ENCODE measurements around the gene DEGS1.

Gene DEGS1

GRCh38 chr1:224149709-224150108 lies 33.3 kb upstream of the DEGS1 start:
- no peak overlapping the region for H3K56ac ChIP-seq (ENCODE audit: low read length)

GRCh38 chr1:224151117-224151516 lies 31.9 kb upstream of the DEGS1 start:
- Histone ChIP-seq H4K5ac (ENCODE audit: low read length) (no peak overlapping the region), H3K9ac (ENCODE audit: low read length) (no peak overlapping the region), H3K4ac (ENCODE audit: low read depth, low read length) (no peak overlapping the region), H3K56ac (ENCODE audit: low read length) (no peak overlapping the region), H2BK5ac (ENCODE audit: low read length) (no peak overlapping the region), H4K8ac (ENCODE audit: low read depth, low read length) (no peak overlapping the region), H3K4me3 (ENCODE audit: low read length) (no peak overlapping the region), H3K36me3 (ENCODE audit: control insufficient read depth, insufficient read depth, low read length) (no peaks in the 10 kb centered on the region), H3K18ac (ENCODE audit: low read length) (no peak overlapping the region), H2AK5ac (ENCODE audit: low read length) (no peak overlapping the region), H2BK15ac (replicated peaks; ENCODE audit: low read depth) (no peak overlapping the region), H3K79me2 (ENCODE audit: control insufficient read depth, insufficient read depth, low read length) (no peaks in the 10 kb centered on the region), H3K4me2 (ENCODE audit: low read length) (no peak overlapping the region), H2BK120ac (ENCODE audit: low read depth, low read length) (no peak overlapping the region), H3K27ac (ENCODE audit: low read depth, low read length) (no peak overlapping the region), H3K79me1 (ENCODE audit: low read length) (no peaks in the 10 kb centered on the region), H3K23ac (ENCODE audit: low read length) (no peak overlapping the region), H3K4me1 (ENCODE audit: control insufficient read depth, low read depth, low read length) (no peaks in the 10 kb centered on the region), H3K27me3 (ENCODE audit: insufficient read depth, low read length, poor library complexity) (no peaks in the 10 kb centered on the region)
- WGBS (ENCODE audit: extremely low coverage, insufficient coverage, low lambda C conversion rate), result no CpG with 5 or more reads among the region's 3 CpGs
- no peak for DNase-seq

More at GRCh38 chr1:224149709-224150108, 33.3 kb upstream of the DEGS1 start:
- no peak overlapping the region for H2BK120ac ChIP-seq (ENCODE audit: low read depth, low read length)
- no peaks in the 10 kb centered on the region for H3K4me1 ChIP-seq (ENCODE audit: control insufficient read depth, low read depth, low read length)
- no peaks in the 10 kb centered on the region for H3K27me3 ChIP-seq (ENCODE audit: insufficient read depth, low read length, poor library complexity)
- no peak overlapping the region for H4K8ac ChIP-seq (ENCODE audit: low read depth, low read length)
- H2AK5ac ChIP-seq (ENCODE audit: low read length), result no peak overlapping the region
- no peaks in the 10 kb centered on the region for H3K79me2 ChIP-seq (ENCODE audit: control insufficient read depth, insufficient read depth, low read length)
- H2BK5ac ChIP-seq (ENCODE audit: low read length), result no peak overlapping the region
- H2BK15ac ChIP-seq (replicated peaks; ENCODE audit: low read depth), result no peak overlapping the region
- H3K18ac ChIP-seq (ENCODE audit: low read length), result no peak overlapping the region
- no peak overlapping the region for H3K4ac ChIP-seq (ENCODE audit: low read depth, low read length)
- no peaks in the 10 kb centered on the region for H3K79me1 ChIP-seq (ENCODE audit: low read length)
- no peak overlapping the region for H4K5ac ChIP-seq (ENCODE audit: low read length)
- no peak overlapping the region for H3K4me2 ChIP-seq (ENCODE audit: low read length)
- H3K23ac ChIP-seq (ENCODE audit: low read length), result no peak overlapping the region
- no peak overlapping the region for H3K9ac ChIP-seq (ENCODE audit: low read length)
- WGBS (ENCODE audit: extremely low coverage, insufficient coverage, low lambda C conversion rate), result no CpG with 5 or more reads among the region's 1 CpG
- H3K4me3 ChIP-seq (ENCODE audit: low read length), result no peak overlapping the region
- no peak overlapping the region for H3K27ac ChIP-seq (ENCODE audit: low read depth, low read length)
- no peaks in the 10 kb centered on the region for H3K36me3 ChIP-seq (ENCODE audit: control insufficient read depth, insufficient read depth, low read length)
- DNase-seq, result peak; percentile 27

- H3K27ac ChIP-seq (ENCODE audit: low read depth, low read length), result no peak overlapping the region
- peaks cover 4% of the 10 kb centered on the region for H3K36me3 ChIP-seq (ENCODE audit: control insufficient read depth, insufficient read depth, low read length)
- H3K79me2 ChIP-seq (ENCODE audit: control insufficient read depth, insufficient read depth, low read length), result no peaks in the 10 kb centered on the region
- no peak overlapping the region for H4K8ac ChIP-seq (ENCODE audit: low read depth, low read length)
- H3K18ac ChIP-seq (ENCODE audit: low read length), result no peak overlapping the region
- H3K4me1 ChIP-seq (ENCODE audit: control insufficient read depth, low read depth, low read length), result no peaks in the 10 kb centered on the region
- H2BK120ac ChIP-seq (ENCODE audit: low read depth, low read length), result no peak overlapping the region
- peaks cover 1% of the 10 kb centered on the region for H3K79me1 ChIP-seq (ENCODE audit: low read length)
- H3K4ac ChIP-seq (ENCODE audit: low read depth, low read length), result no peak overlapping the region
- no peak overlapping the region for H3K56ac ChIP-seq (ENCODE audit: low read length)
- no peak overlapping the region for H2BK5ac ChIP-seq (ENCODE audit: low read length)
- WGBS (ENCODE audit: extremely low coverage, insufficient coverage, low lambda C conversion rate), result no CpG with 5 or more reads among the region's 11 CpGs
- H3K9ac ChIP-seq (ENCODE audit: low read length), result no peak overlapping the region
- H3K23ac ChIP-seq (ENCODE audit: low read length), result no peak overlapping the region
- no peak overlapping the region for H2AK5ac ChIP-seq (ENCODE audit: low read length)
- H3K4me2 ChIP-seq (ENCODE audit: low read length), result no peak overlapping the region
- no peak overlapping the region for H4K5ac ChIP-seq (ENCODE audit: low read length)
- no peak overlapping the region for H3K4me3 ChIP-seq (ENCODE audit: low read length)
- no peaks in the 10 kb centered on the region for H3K27me3 ChIP-seq (ENCODE audit: insufficient read depth, low read length, poor library complexity)
- peak; percentile 18 for DNase-seq
- no peak overlapping the region for H2BK15ac ChIP-seq (replicated peaks; ENCODE audit: low read depth)
Observed at GRCh38 chr1:224157316-224157715, 25.7 kb upstream of the DEGS1 start.

GRCh38 chr1:224159541-224159940 lies 23.5 kb upstream of the DEGS1 start:
- Histone ChIP-seq H2BK120ac (ENCODE audit: low read depth, low read length) (no peak overlapping the region), H3K36me3 (ENCODE audit: control insufficient read depth, insufficient read depth, low read length) (peaks cover 4% of the 10 kb centered on the region), H3K27me3 (ENCODE audit: insufficient read depth, low read length, poor library complexity) (no peaks in the 10 kb centered on the region), H4K8ac (ENCODE audit: low read depth, low read length) (no peak overlapping the region), H2BK15ac (replicated peaks; ENCODE audit: low read depth) (no peak overlapping the region), H3K18ac (ENCODE audit: low read length) (no peak overlapping the region), H3K23ac (ENCODE audit: low read length) (no peak overlapping the region), H3K4me3 (ENCODE audit: low read length) (no peak overlapping the region), H3K4me2 (ENCODE audit: low read length) (no peak overlapping the region), H2BK5ac (ENCODE audit: low read length) (no peak overlapping the region), H4K5ac (ENCODE audit: low read length) (no peak overlapping the region), H3K9ac (ENCODE audit: low read length) (no peak overlapping the region), H3K56ac (ENCODE audit: low read length) (no peak overlapping the region), H3K79me1 (ENCODE audit: low read length) (peaks cover 1% of the 10 kb centered on the region), H3K4me1 (ENCODE audit: control insufficient read depth, low read depth, low read length) (no peaks in the 10 kb centered on the region), H3K27ac (ENCODE audit: low read depth, low read length) (no peak overlapping the region), H2AK5ac (ENCODE audit: low read length) (no peak overlapping the region), H3K4ac (ENCODE audit: low read depth, low read length) (no peak overlapping the region), H3K79me2 (ENCODE audit: control insufficient read depth, insufficient read depth, low read length) (no peaks in the 10 kb centered on the region)
- DNase-seq, result no peak
- no CpG with 5 or more reads among the region's 6 CpGs for WGBS (ENCODE audit: extremely low coverage, insufficient coverage, low lambda C conversion rate)

- H3K4me1 ChIP-seq (ENCODE audit: control insufficient read depth, low read depth, low read length), result no peaks in the 10 kb centered on the region
- no peak overlapping the region for H3K4me2 ChIP-seq (ENCODE audit: low read length)
- no peak overlapping the region for H4K8ac ChIP-seq (ENCODE audit: low read depth, low read length)
- WGBS (ENCODE audit: extremely low coverage, insufficient coverage, low lambda C conversion rate), result no CpG with 5 or more reads among the region's 9 CpGs
- no peak overlapping the region for H3K9ac ChIP-seq (ENCODE audit: low read length)
- no peak overlapping the region for H2BK120ac ChIP-seq (ENCODE audit: low read depth, low read length)
- DNase-seq, result no peak
- H3K79me1 ChIP-seq (ENCODE audit: low read length), result peaks cover 1% of the 10 kb centered on the region
- H3K4ac ChIP-seq (ENCODE audit: low read depth, low read length), result no peak overlapping the region
- H3K56ac ChIP-seq (ENCODE audit: low read length), result no peak overlapping the region
- H2BK15ac ChIP-seq (replicated peaks; ENCODE audit: low read depth), result no peak overlapping the region
- H4K5ac ChIP-seq (ENCODE audit: low read length), result no peak overlapping the region
- H3K4me3 ChIP-seq (ENCODE audit: low read length), result no peak overlapping the region
- H2BK5ac ChIP-seq (ENCODE audit: low read length), result no peak overlapping the region
- H3K23ac ChIP-seq (ENCODE audit: low read length), result no peak overlapping the region
- no peaks in the 10 kb centered on the region for H3K27me3 ChIP-seq (ENCODE audit: insufficient read depth, low read length, poor library complexity)
- no peaks in the 10 kb centered on the region for H3K79me2 ChIP-seq (ENCODE audit: control insufficient read depth, insufficient read depth, low read length)
- no peak overlapping the region for H2AK5ac ChIP-seq (ENCODE audit: low read length)
- no peak overlapping the region for H3K27ac ChIP-seq (ENCODE audit: low read depth, low read length)
- H3K36me3 ChIP-seq (ENCODE audit: control insufficient read depth, insufficient read depth, low read length), result peaks cover 4% of the 10 kb centered on the region
- no peak overlapping the region for H3K18ac ChIP-seq (ENCODE audit: low read length)
Observed at GRCh38 chr1:224160171-224160682, 22.8 kb upstream of the DEGS1 start.

GRCh38 chr1:224162768-224163167 lies 20.3 kb upstream of the DEGS1 start:
- Histone ChIP-seq H2BK5ac (ENCODE audit: low read length) (no peak overlapping the region), H3K18ac (ENCODE audit: low read length) (no peak overlapping the region), H4K8ac (ENCODE audit: low read depth, low read length) (no peak overlapping the region), H3K79me2 (ENCODE audit: control insufficient read depth, insufficient read depth, low read length) (no peaks in the 10 kb centered on the region), H3K4me1 (ENCODE audit: control insufficient read depth, low read depth, low read length) (no peaks in the 10 kb centered on the region), H3K56ac (ENCODE audit: low read length) (no peak overlapping the region), H2BK15ac (replicated peaks; ENCODE audit: low read depth) (no peak overlapping the region), H3K23ac (ENCODE audit: low read length) (no peak overlapping the region), H3K36me3 (ENCODE audit: control insufficient read depth, insufficient read depth, low read length) (no peaks in the 10 kb centered on the region), H3K4ac (ENCODE audit: low read depth, low read length) (no peak overlapping the region), H2BK120ac (ENCODE audit: low read depth, low read length) (no peak overlapping the region), H3K27ac (ENCODE audit: low read depth, low read length) (no peak overlapping the region), H3K4me2 (ENCODE audit: low read length) (no peak overlapping the region), H3K9ac (ENCODE audit: low read length) (no peak overlapping the region), H3K4me3 (ENCODE audit: low read length) (no peak overlapping the region), H4K5ac (ENCODE audit: low read length) (no peak overlapping the region), H3K79me1 (ENCODE audit: low read length) (no peaks in the 10 kb centered on the region), H3K27me3 (ENCODE audit: insufficient read depth, low read length, poor library complexity) (no peaks in the 10 kb centered on the region), H2AK5ac (ENCODE audit: low read length) (no peak overlapping the region)
- no peak for DNase-seq
- WGBS (ENCODE audit: extremely low coverage, insufficient coverage, low lambda C conversion rate), result no CpG with 5 or more reads among the region's 8 CpGs
